HG03354 (cell line): ENCODE measurements around the gene ATP11B.

ENCODE experiments used
- ATAC-seq: cut with Tn5 transposase; IDR thresholded peaks from one replicate; pipeline ENCODE4 v1.9.1; 2021; ENCODE audit warnings: mild to moderate bottlenecking; ENCODE audit not compliant: unreplicated experiment, poor library complexity, severe bottlenecking

The ATP11B gene

DNA sequence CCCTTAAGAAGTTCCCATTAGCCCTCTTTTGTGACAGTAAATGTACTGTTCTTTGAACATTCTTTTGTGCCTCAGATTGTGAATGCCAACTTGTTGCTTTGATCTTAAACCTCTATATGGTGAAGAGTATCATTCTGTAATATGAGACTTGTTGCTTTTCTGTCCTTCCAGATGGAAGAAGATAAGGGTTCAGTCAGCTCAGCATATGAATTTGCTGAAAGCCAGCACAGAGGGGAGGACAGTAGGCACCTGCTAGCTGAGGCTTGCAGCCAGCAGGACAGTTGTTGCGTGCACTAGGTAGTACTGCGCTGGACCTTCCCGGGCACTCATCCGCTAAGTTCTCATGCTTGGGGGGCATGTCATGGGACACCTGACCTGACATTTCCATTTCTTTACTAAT is 112.3 kb downstream of the ATP11B start:
- peak; percentile 29 for ATAC-seq

DNA sequence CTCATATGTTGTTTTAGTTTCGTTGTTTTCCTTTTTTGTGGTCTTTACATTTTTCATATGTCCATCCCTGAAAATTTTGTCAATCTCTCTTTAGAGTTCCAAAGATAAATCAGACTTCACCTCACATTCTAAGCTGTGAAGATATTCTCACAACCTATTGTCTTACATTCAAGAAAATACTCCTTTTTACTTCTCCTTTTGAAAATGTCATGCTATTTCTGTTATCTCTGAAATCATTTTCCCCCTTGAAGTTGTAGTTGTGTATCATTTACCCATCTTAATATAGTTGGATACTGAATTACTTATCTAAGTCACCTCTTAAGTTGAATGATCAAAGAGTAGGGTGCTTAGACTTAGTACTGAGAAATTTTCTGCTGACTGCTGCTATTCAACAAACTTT is 112.7 kb downstream of the ATP11B start:
- ATAC-seq, result peak; percentile 58

DNA sequence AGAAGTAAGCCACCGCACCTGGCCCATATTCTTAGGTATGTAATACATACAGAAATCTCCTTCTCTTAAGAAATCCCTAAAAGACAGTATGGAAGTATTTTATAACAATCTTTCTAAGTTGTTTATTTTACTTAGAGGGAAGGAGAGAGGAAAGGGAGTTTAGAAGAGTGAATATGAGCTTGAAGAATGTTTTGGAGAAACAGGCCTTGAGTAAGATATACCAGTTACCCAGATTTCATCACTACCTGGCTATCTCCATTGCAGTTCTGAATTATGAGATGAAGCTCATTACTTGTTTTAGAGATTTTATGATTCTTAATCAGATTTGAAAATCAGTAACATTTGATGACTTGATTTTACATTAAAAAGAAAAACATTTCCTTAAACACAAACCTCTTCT is 115.2 kb downstream of the ATP11B start:
- no peak for ATAC-seq

DNA sequence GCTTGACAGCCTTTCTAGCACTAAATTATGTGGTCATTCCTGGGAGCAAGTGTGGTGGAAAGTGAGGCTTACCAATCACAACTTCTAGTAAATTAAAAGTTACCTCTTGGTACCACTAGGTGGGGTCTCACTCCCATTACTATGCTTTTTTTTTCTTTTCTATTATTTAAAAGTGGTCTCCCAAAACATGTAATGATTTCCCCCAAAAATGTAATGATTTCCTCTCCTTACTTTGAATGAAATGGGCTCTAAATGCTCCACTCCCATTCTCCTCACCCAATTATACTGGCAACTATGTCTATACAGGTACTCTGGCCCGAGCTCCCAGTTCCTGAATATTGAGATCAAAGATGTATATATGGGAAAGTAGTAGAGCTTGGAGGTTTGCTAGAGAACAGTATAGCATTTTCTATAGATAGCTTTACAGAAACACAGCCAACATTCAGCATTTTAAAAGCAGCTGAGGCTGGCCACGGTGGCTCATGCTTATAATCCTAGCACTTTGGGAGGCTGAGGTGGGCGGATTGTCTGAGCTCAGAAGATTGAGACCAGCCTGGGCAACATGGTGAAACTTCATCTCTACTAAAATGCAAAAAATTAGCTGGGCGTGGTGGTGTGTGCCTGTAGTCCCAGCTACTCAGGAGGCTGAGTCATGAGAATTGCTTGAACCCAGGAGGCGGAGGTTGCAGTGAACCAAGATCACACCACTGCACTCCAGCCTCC is 116.2 kb downstream of the ATP11B start:
- no peak for ATAC-seq

DNA sequence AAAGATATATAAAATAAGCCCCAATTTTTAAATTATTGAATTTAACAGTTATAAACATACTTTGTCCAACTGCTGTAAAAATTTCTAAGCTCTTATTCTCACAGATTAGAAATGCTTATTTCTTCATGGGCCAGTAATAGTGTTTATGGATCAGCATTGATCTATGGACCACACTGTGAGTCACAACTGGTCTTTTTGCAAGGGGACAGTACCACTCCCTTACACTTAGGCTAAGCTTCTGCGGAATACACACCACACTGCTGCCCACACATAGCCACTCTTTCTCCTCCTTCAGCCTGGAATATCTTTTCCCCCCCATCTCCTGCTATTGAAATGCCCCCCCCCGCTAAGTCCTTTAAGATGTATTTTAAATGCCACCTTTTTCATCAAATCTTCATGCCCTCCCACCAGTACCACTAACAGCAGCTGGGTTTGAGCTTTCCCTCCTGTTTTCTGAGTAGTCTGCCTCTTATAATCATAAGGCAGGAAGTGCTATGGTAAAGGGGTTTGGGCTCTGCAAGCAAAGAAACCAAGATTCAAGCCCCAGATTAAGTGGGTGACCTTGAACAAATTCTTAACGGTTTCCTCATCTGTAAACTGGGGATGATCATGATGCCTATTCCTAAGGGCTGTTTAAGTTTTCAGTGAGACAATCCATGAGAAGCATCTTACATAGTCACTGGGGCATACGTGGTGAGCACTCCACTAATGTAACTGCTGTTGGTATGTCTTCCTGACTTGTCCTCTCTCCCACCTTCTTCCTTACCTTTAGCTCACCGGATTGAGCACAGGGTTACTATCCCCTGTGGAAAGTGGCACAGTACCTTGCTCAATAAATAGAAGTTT is 117.9 kb downstream of the ATP11B start:
- ATAC-seq, result no peak

DNA sequence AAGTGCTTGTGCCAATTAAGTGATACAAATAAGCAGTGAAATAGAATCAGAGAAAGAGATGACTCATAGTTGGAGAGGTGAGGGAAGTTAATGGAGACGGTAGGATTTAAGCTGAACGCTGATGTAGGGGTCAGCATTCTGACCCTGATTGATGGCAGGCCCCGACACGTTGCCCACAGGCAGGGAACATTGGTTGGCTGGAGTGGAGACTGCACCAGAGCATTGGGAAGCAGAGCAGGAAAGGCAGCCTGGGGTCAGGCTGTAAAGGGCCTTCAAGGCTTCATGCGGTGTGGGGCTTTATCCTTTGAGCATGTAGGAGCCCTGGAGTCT is 118.4 kb downstream of the ATP11B start:
- no peak for ATAC-seq

DNA sequence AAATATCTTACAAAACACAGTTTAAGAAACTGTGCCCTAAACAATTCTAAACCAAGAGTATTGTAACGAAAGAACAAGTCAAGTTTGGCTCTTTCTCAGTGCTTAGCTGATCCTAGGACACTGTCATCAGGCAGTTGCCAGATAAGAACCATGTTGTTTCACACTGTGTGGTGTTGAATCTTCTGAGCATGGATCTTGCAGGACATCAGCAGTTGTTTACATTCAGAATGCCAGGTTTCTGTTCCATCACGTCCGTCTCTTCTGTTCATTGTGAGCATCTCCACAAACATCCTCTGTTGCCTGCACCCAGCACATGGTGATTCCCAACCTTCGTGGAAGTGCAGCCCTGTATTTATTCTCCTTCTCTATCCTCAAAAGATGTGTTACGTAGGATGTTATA is 119.2 kb downstream of the ATP11B start:
- no peak for ATAC-seq

DNA sequence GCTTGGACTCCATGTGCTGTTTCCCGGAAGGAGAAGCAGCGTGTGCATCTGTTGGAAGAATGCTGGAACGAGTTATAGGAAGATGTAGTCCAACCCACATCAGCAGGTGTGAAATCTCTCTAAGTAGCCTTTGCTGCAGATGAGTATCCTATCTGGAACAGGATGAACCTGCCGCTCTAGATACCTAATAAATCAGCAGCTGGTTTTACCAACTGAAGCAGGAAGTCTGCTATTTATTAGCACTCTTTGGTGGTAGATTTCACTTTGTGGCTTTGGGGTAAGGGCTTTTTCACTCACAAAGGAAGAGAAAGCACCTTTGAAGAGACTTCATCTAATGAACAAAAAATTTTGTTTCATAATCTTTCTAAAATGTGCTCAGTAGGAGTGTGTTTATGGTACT is 120.6 kb downstream of the ATP11B start:
- ATAC-seq, result peak; percentile 94

DNA sequence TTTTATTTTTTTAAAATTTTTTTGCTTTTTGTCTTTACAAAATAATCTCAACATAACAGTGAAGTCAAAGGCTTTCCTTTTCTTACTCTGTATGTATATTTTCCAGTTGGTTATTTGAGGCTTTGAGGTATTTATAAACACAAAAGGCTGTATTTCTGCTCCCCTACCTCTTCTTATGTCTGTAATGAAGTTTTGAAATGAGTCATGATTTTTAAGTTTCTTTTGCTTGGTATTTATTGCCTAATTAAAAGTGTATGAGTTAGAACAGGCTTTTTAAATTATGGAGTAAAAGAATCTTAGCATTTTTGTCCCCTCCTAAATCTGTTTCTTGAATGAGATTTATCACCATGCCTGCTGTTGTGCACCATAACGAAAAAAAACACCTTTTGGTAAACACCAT is 121.0 kb downstream of the ATP11B start:
- ATAC-seq, result peak; percentile 55

DNA sequence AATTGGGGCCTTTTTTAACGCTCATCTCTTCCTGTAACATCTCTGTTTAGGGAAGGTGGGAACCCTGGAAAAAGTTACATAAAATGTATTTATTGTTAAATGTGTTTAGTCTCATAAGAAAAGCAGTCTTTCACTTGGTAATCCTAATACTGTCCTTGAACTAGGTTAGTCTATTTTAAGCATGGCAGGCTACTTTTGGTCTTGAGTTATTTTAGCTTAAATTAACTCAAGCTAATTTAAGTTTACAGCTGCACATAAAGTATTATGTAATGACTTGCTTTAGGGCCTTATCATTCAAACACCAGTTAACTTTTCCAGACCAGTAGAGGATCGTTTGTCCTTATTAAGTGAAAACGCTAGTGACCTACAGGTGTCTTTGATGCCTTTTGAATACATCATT is 123.8 kb downstream of the ATP11B start:
- no peak for ATAC-seq

DNA sequence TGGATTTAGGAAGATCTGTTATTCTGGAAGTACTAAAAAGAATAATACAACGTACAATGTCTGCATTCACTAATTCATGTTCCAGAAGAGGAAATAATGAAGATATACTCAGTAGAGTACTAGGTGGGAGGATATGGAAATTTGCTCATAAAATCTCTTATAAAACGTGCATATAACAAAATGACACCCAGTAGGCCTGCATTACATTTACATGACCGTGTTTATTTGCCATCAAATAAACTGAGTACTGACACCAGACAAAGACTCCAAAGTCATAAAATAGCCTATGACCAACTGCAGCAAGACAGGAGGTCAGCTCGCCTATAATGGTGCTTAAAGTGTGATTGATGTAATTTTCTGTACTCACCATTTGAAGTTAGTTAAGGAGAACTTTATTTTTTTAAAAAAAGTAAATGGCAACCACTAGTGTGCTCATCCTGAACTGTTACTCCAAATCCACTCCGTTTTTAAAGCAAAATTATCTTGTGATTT is 126.6 kb downstream of the ATP11B start:
- ATAC-seq, result no peak

DNA sequence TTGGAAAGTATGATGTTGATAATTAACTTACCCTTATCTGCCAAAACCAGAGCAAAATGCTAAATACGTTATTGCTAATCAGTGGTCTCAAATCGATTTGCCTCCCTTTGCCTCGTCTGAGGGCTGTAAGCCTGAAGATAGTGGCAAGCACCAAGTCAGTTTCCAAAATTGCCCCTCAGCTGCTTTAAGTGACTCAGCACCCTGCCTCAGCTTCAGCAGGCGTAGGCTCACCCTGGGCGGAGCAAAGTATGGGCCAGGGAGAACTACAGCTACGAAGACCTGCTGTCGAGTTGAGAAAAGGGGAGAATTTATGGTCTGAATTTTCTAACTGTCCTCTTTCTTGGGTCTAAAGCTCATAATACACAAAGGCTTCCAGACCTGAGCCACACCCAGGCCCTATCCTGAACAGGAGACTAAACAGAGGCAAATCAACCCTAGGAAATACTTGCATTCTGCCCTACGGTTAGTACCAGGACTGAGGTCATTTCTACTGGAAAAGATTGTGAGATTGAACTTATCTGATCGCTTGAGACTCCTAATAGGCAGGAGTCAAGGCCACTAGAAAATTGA is 127.3 kb downstream of the ATP11B start:
- no peak for ATAC-seq

DNA sequence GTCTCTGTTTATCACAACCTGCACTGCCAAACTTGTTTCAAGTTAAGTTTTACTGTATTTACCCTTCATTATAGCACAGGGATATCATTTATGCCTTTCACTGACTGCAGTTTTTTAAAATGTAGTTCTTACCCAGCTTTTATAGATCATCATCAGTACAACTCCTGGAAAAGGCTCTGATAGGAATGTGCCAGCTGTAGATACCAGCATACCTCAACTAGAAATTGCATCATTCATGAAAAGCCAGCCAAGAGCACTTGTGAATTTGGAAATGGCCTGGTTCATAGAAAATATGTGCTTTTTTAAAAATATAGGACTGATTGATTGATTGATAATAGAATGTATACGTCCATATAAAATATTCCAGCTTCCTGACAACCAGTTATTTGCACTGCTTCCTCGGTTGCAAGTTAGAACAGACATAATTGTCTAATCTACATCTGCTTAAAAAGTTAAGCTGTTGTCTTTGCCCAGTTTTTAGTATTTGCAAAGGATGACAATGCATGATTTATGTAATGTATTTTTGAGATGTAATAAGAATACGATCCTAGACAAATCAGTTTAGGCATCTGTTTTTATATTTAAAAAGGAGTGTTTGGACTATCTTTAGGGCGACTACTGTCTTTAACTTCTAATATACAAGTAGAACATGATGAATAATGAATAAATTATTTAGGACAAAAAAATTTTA is 128.5 kb downstream of the ATP11B start:
- ATAC-seq, result no peak

DNA sequence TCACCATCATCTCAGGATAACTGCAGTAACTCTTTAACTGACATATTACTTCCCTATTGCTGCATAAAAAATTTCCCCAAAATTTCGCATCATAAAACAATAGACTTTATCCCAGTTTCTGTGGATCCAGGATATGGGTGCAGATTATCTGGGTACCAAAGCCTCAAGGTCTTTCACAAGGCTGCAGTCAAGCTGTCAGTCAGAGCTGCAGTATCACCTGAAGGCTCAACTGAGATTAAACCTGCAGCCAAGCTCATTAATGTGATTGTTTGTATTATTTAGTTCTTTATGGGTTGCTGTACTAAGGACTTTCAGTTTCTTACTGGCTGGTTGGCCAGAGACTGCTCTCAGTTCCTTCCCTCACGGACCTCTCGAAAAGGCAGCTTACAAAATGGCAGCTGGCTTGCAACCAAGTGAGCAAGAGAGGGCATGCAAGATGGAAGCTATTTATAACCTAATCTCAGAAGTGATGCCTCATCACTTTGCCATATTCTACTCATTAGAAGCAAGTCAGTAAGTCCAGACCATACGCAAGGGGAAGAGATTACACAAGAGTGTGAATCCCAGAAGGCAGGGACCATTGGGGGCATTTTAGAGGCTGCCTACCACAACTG is 132.1 kb downstream of the ATP11B start:
- peak; percentile 94 for ATAC-seq

DNA sequence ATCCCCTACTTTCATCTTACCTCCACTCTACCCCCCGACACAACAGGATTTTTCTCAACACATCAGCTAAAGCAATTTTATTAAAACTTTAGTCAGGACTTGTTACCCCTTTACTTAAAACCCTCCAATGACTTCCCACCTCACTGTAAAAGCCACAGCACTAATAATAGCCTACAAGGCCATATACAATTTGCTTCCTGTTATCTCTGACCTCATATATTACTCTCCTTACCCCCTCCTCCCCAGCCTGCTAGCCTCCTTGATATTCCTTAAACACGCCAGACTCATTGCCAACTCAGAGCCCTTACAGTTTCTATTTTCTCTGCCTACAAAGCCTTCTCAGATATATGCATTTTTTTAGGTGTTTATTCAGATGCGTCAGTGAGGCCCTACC is 132.6 kb downstream of the ATP11B start:
- ATAC-seq, result peak; percentile 21

DNA sequence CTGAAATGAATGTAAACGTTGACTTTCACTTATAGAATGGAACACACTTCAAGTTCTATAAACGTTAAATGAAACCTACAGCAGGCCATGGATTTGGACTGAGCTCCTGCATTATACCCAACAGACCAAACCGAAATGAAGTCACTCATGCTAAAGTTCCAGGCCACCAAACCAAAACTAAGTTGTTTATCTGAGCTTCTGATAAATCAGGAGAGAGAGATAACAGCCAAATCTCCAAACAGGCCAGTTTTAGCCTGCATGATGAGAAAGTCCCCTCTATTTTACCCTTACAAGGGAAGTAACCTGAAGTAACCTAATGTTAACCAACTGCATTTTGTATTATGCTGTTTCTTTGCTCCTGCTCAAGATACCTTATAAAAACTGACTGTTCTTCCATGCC is 142.5 kb downstream of the ATP11B start:
- ATAC-seq, result no peak

DNA sequence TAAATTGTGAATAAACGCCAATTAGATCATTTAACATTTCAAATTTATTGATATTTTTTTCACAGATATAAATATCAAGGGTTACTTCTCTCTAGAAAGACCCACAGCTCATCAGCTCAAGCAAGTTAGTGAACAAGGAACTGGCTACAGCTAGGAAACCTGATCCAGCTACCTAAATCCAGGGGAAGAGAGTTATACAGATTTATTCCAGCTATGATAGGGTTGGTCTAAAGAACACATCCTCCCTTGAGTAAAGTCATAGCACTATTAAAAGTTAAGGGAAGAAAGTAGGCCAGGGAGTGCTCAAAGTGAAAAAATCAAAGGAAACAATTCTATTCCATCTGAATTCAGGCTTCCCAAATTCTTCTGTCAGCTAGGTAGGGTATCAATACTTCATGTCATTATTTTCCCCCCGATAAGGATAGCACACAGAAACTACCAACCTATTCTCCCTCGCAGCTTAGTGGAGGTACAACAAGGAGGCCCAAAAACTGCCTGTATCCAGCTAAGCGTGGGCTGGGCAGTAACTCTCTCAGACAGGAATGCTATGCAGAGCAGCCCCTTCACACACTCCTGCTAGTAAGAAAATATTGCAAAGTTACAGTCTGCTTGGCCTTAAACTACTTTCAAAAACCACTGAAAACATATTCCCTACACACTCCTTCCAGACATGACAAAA is 143.1 kb downstream of the ATP11B start:
- no peak for ATAC-seq

DNA sequence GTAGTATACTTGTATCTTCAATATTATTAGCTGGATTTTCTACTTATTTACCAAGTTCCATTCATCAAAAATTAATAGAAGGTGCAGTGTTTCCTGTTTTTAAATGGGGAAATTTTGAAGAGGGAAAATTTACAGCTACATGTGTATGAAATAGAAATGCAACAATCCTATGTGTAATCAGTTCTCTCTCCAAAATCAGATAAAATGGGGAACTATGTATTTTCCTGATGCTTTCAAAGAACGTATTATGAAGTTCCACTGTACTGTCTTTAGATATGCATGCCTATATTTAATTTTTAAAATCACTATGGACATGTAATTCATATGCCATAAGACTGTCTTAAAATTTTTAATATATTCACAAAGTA is 143.6 kb downstream of the ATP11B start:
- ATAC-seq, result no peak

DNA sequence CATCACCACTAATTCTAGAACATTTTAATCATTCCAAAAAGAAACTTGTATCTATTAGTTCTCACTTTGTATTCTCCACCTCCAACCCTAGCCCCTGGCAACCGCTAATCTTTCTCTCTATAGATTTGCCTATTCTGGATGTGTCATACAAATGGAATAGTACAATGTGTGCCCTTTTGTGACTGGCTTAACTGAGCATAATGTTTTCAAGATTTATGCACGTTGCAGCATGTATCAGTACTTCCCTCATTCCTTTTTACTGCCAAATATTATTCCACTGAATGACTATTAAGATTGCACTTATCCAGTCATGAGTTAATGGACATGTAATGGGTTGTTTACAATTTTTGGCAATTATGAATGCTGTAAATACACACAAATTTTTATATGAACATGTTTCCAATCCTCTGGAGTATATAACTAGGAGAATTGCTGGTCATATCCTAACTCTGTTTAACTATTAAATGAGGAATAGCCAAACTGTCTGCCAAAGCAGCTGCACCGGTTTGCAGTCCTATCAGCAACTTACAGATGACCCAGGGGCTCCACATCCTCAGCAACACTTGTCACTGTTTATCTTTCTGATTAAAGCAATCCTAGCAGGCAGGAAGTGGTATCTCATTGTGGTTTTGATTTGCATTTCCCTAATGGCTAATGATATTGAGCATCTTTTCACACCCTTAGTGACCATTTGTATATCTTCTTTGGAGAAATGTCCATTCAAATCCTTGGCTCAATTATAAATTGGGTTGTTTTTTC is 144.2 kb downstream of the ATP11B start:
- ATAC-seq, result peak; percentile 98
